NCI-H82 treated with DMSO at 0.1 percent for 48 hours (cell line): Measurements from ENCODE around the gene GALM.
A peak's percentile ranks its signal among the peaks of the same experiment; 100 is the strongest.
"Not testable (repeated sequence)": the region's sequence is repeated elsewhere in the genome, so short reads cannot be mapped to it uniquely, and the experiment has no call there.

Source experiments
- DNase-seq: peaks from one replicate; lab custom pipeline; 2025; ENCODE audit not compliant: unreplicated experiment; lab: John Stamatoyannopoulos, UW

GALM gene

GRCh38 chr2:38676681-38677080 lies 10.8 kb downstream of the GALM start:
- no peak for DNase-seq

GRCh38 chr2:38680868-38681267 lies 15.0 kb downstream of the GALM start:
- not testable (repeated sequence) for DNase-seq

GRCh38 chr2:38682008-38682575 lies 16.2 kb downstream of the GALM start:
- no peak for DNase-seq

GRCh38 chr2:38682620-38683019 lies 16.7 kb downstream of the GALM start:
- not testable (repeated sequence) for DNase-seq

GRCh38 chr2:38683766-38684165 lies 17.9 kb downstream of the GALM start:
- DNase-seq, result no peak

GRCh38 chr2:38685116-38685735 lies 19.3 kb downstream of the GALM start:
- no peak for DNase-seq

- DNase-seq, result no peak
Observed at GRCh38 chr2:38690499-38691420, 24.8 kb downstream of the GALM start.

GRCh38 chr2:38691994-38692393 lies 26.1 kb downstream of the GALM start:
- DNase-seq, result no peak

GRCh38 chr2:38692636-38693318 lies 26.9 kb downstream of the GALM start:
- DNase-seq, result no peak

GRCh38 chr2:38697116-38697840 lies 31.4 kb downstream of the GALM start:
- DNase-seq, result no peak

GRCh38 chr2:38698467-38699003 lies 32.6 kb downstream of the GALM start:
- DNase-seq, result no peak

- no peak for DNase-seq
Observed at GRCh38 chr2:38700113-38700785, 34.3 kb downstream of the GALM start.

GRCh38 chr2:38700881-38701458 lies 35.1 kb downstream of the GALM start:
- no peak for DNase-seq

- DNase-seq, result no peak
Observed at GRCh38 chr2:38701542-38701941, 35.6 kb downstream of the GALM start.

GRCh38 chr2:38702413-38702812 lies 36.5 kb downstream of the GALM start:
- peak; percentile 28 for DNase-seq

- not testable (repeated sequence) for DNase-seq
Observed at GRCh38 chr2:38703336-38703735, 37.4 kb downstream of the GALM start.

- DNase-seq, result no peak
Observed at GRCh38 chr2:38704664-38705063, 38.8 kb downstream of the GALM start.

- DNase-seq, result no peak
Observed at GRCh38 chr2:38706846-38707345, 41.0 kb downstream of the GALM start.

- not testable (repeated sequence) for DNase-seq
Observed at GRCh38 chr2:38708491-38708890, 42.6 kb downstream of the GALM start.
